Measurements from ENCODE around the gene VTN.

DNA sequence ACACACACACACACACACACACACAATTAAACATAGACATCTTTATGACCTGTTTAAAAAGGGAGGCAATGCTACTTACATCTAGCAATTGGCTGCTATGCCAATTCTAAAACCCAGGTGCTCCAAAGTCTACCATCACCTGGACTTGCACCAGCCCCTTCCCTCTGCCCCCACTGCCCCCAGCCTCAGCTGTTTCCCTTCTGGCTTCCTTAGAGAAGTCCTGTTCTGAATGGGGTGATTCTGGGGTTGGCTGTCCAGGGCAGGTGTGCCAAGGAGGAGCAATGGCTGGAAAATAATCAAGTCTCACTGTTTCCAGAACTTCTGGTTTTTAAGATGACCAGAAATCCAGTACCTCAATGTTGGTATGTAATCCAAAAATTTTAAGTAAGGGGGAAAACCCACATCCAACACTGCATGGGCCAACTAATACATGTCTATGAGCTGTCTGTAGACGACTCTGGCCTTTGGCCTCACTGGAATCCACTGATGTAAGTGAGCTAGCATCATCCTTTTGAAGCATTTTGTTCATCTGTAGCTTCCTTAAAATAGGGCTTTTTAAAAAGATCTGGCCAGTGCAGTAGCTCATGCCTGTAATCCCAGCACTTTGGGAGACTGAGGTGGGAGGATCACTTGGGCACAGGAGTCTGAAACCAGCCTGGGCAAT lies 36.9 kb downstream of the VTN start:
- TF ChIP-seq POLR2AphosphoS5 (IDR thresholded peaks at IDR 0.05) (no peak), RAD21 (conservative IDR thresholded peaks at IDR 0.05) (no peak), TAF1 (IDR thresholded peaks at IDR 0.05; ENCODE audit: low read depth) (no peak), EP300 (conservative IDR thresholded peaks at IDR 0.05; ENCODE audit: poor library complexity, severe bottlenecking) (no peak)
- TF ChIP-seq, protein P1, sequence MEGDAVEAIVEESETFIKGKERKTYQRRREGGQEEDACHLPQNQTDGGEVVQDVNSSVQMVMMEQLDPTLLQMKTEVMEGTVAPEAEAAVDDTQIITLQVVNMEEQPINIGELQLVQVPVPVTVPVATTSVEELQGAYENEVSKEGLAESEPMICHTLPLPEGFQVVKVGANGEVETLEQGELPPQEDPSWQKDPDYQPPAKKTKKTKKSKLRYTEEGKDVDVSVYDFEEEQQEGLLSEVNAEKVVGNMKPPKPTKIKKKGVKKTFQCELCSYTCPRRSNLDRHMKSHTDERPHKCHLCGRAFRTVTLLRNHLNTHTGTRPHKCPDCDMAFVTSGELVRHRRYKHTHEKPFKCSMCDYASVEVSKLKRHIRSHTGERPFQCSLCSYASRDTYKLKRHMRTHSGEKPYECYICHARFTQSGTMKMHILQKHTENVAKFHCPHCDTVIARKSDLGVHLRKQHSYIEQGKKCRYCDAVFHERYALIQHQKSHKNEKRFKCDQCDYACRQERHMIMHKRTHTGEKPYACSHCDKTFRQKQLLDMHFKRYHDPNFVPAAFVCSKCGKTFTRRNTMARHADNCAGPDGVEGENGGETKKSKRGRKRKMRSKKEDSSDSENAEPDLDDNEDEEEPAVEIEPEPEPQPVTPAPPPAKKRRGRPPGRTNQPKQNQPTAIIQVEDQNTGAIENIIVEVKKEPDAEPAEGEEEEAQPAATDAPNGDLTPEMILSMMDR (IDR thresholded peaks at IDR 0.05; ENCODE audit: poor library complexity, severe bottlenecking): no peak
- TF ChIP-seq, protein P2, sequence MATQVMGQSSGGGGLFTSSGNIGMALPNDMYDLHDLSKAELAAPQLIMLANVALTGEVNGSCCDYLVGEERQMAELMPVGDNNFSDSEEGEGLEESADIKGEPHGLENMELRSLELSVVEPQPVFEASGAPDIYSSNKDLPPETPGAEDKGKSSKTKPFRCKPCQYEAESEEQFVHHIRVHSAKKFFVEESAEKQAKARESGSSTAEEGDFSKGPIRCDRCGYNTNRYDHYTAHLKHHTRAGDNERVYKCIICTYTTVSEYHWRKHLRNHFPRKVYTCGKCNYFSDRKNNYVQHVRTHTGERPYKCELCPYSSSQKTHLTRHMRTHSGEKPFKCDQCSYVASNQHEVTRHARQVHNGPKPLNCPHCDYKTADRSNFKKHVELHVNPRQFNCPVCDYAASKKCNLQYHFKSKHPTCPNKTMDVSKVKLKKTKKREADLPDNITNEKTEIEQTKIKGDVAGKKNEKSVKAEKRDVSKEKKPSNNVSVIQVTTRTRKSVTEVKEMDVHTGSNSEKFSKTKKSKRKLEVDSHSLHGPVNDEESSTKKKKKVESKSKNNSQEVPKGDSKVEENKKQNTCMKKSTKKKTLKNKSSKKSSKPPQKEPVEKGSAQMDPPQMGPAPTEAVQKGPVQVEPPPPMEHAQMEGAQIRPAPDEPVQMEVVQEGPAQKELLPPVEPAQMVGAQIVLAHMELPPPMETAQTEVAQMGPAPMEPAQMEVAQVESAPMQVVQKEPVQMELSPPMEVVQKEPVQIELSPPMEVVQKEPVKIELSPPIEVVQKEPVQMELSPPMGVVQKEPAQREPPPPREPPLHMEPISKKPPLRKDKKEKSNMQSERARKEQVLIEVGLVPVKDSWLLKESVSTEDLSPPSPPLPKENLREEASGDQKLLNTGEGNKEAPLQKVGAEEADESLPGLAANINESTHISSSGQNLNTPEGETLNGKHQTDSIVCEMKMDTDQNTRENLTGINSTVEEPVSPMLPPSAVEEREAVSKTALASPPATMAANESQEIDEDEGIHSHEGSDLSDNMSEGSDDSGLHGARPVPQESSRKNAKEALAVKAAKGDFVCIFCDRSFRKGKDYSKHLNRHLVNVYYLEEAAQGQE (IDR thresholded peaks at IDR 0.05; ENCODE audit: borderline replicate concordance): no peak
